IPS-NIHi11 (cell line): Measurements from ENCODE around the gene TEKT2.

Experiments used
- DNase-seq: peaks from one replicate; pipeline ENCODE4 v3.0.0; 2012; ENCODE audit warnings: mixed read lengths, low spot score

The TEKT2 gene

GRCh38 chr1:36106269-36106668, 22.4 kb downstream of the TEKT2 start:
- DNase-seq: no peak

- DNase-seq: no peak
Observed at GRCh38 chr1:36107394-36107793, 23.5 kb downstream of the TEKT2 start.

GRCh38 chr1:36108314-36108713, 24.4 kb downstream of the TEKT2 start:
- DNase-seq: no peak

- DNase-seq: no peak
Observed at GRCh38 chr1:36109041-36109679, 25.3 kb downstream of the TEKT2 start.

GRCh38 chr1:36111151-36111550, 27.3 kb downstream of the TEKT2 start:
- DNase-seq: no peak

GRCh38 chr1:36112823-36113222, 28.9 kb downstream of the TEKT2 start:
- DNase-seq: no peak

GRCh38 chr1:36114371-36114770, 30.5 kb downstream of the TEKT2 start:
- DNase-seq: no peak

- peak; percentile 56 for DNase-seq
Observed at GRCh38 chr1:36115200-36115669, 31.3 kb downstream of the TEKT2 start.

GRCh38 chr1:36115931-36116330, 32.0 kb downstream of the TEKT2 start:
- DNase-seq: no peak

GRCh38 chr1:36116901-36117300, 33.0 kb downstream of the TEKT2 start:
- no peak for DNase-seq

- DNase-seq: no peak
Observed at GRCh38 chr1:36118447-36119204, 34.7 kb downstream of the TEKT2 start.

GRCh38 chr1:36119456-36119855, 35.6 kb downstream of the TEKT2 start:
- no peak for DNase-seq

GRCh38 chr1:36122062-36123030, 38.5 kb downstream of the TEKT2 start:
- DNase-seq: no peak

- peak; percentile 3 for DNase-seq
Observed at GRCh38 chr1:36123356-36123755, 39.5 kb downstream of the TEKT2 start.

GRCh38 chr1:36124404-36125128, 40.7 kb downstream of the TEKT2 start:
- DNase-seq: peak; percentile 33

GRCh38 chr1:36125129-36125991, 41.5 kb downstream of the TEKT2 start, which contains the start of gene COL8A2:
Gene COL8A2, minus strand, starts transcription at chr1:36125222. Its CDS starts 24,980 bp downstream, at chr1:36100242.
- peak; percentile 70 for DNase-seq

- peak; percentile 17 for DNase-seq
Observed at GRCh38 chr1:36126005-36126716, 42.3 kb downstream of the TEKT2 start.

- peak; percentile 6 for DNase-seq
Observed at GRCh38 chr1:36126797-36127500, 43.1 kb downstream of the TEKT2 start.
